OCI-LY3 (cell line): ENCODE results near the gene ITPKB.

Experiments used
- CTCF ChIP-seq: fragments of 200-600, 300-600 bp; sonication (generic); IDR thresholded peaks from 2 replicates; pipeline ENCODE4 v1.5.1; 2014; ENCODE audit warnings: antibody characterized with exemption, low read length, low read depth
- EZH2phosphoT487 ChIP-seq: fragments of 200-600 bp; shearing (Covaris generic); IDR thresholded peaks from 2 replicates; pipeline ENCODE4 v1.6.1; 2018; ENCODE audit warnings: antibody characterized with exemption, mixed run types, low read depth

- TF ChIP-seq CTCF (no peak), EZH2phosphoT487 (no peak)
Measured at GRCh38 chr1:226716577-226716976, 22.5 kb downstream of the ITPKB start.
